Neutrophil (primary cell): ENCODE data around the gene OR51D1.

ENCODE experiments used
- H3K27ac ChIP-seq: fragments of 200-600 bp; sonication (generic); 2 replicates; pipeline ENCODE4 v1.5.1; 2016; ENCODE audit warnings: mild to moderate bottlenecking, moderate library complexity
- H3K27me3 ChIP-seq: fragments of 200-600 bp; sonication (generic); 2 replicates; pipeline ENCODE4 v1.6.0; 2016; ENCODE audit warnings: mild to moderate bottlenecking
- H3K36me3 ChIP-seq: fragments of 200-600 bp; sonication (generic); 2 replicates; pipeline ENCODE4 v1.5.1; 2017
- H3K4me1 ChIP-seq, 2 experiments: fragments of 200-600 bp in 1 of 2; sonication (generic) in 1 of 2; 1 replicate in 1 of 2; 2 replicates in 1 of 2; pipeline versions ENCODE4 v1.5.1 to v1.6.1; 2013 to 2016; ENCODE audit warnings: low read depth in 1 of 2, low read length in 1 of 2, mild to moderate bottlenecking in 1 of 2, moderate library complexity in 1 of 2; ENCODE audit not compliant: control insufficient read depth in 1 of 2, insufficient read depth in 1 of 2
- H3K4me3 ChIP-seq, 2 experiments: fragments of 200-600 bp in 1 of 2; sonication (generic) in 1 of 2; 1 replicate in 1 of 2; 2 replicates in 1 of 2; pipeline ENCODE4 v1.5.1; 2013 to 2016; ENCODE audit warnings: low read depth in 1 of 2, low read length in 1 of 2, mild to moderate bottlenecking in 1 of 2, moderate library complexity in 1 of 2
- H3K9me3 ChIP-seq: fragments of 200-600 bp; sonication (generic); 2 replicates; pipeline ENCODE4 v1.5.1; 2016
- TF ChIP-seq, protein P1 (sequence below): fragments of 200-600 bp; sonication (generic); IDR thresholded peaks from 2 replicates; pipeline ENCODE4 v1.5.1; 2016; ENCODE audit warnings: antibody characterized with exemption

OR51D1 gene

DNA sequence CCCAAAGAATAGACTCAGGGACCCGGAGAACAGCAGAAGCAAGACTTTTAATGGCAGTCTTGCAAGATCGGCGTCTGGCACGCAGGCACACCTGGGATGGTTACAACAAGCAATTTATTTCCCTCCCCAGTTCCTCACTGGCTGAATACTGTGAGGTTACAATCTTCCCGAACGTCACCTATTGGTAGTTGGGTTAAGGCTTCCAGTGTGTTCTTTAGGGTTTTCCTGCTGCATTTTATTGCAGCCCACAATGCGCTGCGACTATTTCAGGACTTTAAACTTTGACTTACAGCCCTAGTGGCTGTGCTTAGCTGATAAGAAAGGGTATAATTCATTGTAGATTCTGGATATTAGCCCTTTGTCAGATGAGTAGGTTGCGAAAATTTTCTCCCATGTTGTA, 17.8 kb upstream of the OR51D1 start:
- Histone ChIP-seq H3K36me3 (no peaks in the 10 kb centered on the region), H3K4me1 (no peaks in the 10 kb centered on the region), H3K27ac (no peak overlapping the region), H3K4me3 (no peak overlapping the region), H3K27me3 (peaks cover 16% of the 10 kb centered on the region), H3K9me3 (no peaks in the 10 kb centered on the region)
- TF ChIP-seq, protein P1, sequence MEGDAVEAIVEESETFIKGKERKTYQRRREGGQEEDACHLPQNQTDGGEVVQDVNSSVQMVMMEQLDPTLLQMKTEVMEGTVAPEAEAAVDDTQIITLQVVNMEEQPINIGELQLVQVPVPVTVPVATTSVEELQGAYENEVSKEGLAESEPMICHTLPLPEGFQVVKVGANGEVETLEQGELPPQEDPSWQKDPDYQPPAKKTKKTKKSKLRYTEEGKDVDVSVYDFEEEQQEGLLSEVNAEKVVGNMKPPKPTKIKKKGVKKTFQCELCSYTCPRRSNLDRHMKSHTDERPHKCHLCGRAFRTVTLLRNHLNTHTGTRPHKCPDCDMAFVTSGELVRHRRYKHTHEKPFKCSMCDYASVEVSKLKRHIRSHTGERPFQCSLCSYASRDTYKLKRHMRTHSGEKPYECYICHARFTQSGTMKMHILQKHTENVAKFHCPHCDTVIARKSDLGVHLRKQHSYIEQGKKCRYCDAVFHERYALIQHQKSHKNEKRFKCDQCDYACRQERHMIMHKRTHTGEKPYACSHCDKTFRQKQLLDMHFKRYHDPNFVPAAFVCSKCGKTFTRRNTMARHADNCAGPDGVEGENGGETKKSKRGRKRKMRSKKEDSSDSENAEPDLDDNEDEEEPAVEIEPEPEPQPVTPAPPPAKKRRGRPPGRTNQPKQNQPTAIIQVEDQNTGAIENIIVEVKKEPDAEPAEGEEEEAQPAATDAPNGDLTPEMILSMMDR: no peak

DNA sequence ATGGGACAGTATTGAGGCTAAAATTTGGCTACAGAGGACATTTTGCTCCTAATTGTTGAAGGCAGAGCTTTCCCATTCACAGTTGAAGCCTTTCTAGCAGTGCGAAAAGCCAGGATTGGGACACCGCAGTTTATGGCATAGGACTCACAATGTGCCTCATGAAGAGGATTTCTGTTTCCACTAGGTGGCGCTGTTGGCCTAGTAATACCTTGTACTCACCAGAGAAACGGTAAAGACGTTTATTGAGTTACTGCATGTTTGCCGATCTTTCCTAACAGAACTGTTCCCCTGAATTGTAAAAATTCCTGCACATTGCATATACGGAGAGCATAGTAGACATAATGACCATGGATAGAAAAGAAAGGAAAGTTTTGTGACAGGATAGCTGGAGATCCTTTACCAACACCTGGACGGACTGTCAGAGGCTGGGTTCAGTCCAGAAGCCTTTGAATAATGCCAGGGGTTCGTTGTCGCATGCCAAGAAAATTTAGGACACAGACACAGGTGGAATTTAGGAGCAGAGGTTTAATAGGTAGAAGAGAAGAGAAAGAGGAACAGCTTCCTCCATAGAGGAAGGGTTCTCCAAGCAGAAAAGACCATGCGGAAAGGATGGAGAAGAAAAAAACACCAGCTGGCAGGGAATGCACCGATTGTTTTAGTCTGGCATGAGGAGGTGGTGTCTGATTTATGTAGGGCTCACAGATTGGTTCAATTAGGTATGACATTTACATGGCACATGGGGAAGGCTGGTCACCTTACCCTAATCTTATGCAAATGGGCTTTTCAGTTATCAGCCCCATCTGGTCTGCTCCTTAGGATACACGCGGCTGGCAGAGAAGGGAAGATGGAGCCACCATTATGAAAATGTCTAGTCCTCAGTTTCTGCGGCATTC, 10.8 kb upstream of the OR51D1 start:
- peaks cover 8% of the 10 kb centered on the region for H3K9me3 ChIP-seq
- no peak overlapping the region for H3K4me3 ChIP-seq
- TF ChIP-seq, protein P1: peak; percentile 29
- H3K27me3 ChIP-seq: peaks cover 28% of the 10 kb centered on the region
- no peak overlapping the region for H3K27ac ChIP-seq
- H3K4me1 ChIP-seq: no peaks in the 10 kb centered on the region
- H3K36me3 ChIP-seq: no peaks in the 10 kb centered on the region

DNA sequence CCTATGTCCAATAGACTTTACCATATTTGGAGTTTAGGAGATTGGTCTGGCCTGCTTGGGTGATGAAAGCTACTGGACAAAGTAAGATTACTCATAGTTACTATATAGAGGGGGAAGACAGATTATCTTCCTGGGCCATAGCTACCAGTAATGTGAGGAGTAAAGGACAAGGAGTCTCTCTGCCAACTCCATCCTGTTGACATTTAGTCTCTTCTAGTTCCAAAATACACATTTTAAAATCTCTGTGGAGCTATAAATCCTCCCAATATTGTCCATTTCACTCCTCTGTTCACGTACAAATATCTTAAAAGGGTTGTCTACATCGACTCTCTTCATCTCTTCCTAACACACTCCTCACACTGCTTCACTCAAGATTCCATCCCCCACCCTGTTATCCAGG, 1.1 kb upstream of the OR51D1 start:
- H3K27me3 ChIP-seq: peaks cover 29% of the 10 kb centered on the region
- no peaks in the 10 kb centered on the region for H3K36me3 ChIP-seq
- TF ChIP-seq, protein P1: no peak
- H3K4me3 ChIP-seq: no peak overlapping the region
- H3K4me1 ChIP-seq: no peaks in the 10 kb centered on the region
- H3K27ac ChIP-seq: no peak overlapping the region
- no peaks in the 10 kb centered on the region for H3K9me3 ChIP-seq

DNA sequence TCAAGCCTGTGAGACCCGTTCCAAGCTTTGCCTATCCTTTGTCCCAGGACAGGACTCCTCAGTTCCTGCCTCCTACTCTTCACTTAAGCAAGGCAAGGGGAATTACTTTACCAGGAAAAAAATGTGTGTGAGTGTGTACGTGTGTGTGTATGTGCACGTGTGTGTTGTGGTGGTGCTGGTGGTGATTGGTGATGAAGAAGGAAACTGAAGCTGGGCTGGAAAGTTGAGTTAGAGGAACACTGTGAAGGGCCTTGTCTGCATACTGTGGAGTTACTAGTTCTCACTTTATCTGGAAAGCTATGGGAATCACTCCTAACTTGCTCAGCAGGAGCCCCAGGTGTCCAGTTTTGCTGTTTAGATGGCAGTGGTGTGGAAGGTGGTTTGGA, 378 bp downstream of the OR51D1 start:
- Histone ChIP-seq H3K9me3 (no peaks in the 10 kb centered on the region), H3K4me1 (no peaks in the 10 kb centered on the region), H3K4me3 (no peak overlapping the region), H3K27me3 (peaks cover 35% of the 10 kb centered on the region), H3K36me3 (no peaks in the 10 kb centered on the region), H3K27ac (no peak overlapping the region)
- TF ChIP-seq, protein P1: no peak

DNA sequence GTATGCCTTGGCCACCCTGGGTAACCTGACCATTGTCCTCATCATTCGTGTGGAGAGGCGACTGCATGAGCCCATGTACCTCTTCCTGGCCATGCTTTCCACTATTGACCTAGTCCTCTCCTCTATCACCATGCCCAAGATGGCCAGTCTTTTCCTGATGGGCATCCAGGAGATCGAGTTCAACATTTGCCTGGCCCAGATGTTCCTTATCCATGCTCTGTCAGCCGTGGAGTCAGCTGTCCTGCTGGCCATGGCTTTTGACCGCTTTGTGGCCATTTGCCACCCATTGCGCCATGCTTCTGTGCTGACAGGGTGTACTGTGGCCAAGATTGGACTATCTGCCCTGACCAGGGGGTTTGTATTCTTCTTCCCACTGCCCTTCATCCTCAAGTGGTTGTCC, 2.7 kb downstream of the OR51D1 start:
- TF ChIP-seq, protein P1: no peak
- H3K4me1 ChIP-seq: no peaks in the 10 kb centered on the region

More for the DNA sequence above, 2.7 kb downstream of the OR51D1 start:
- Histone ChIP-seq H3K4me3 (no peak overlapping the region), H3K36me3 (no peaks in the 10 kb centered on the region), H3K27me3 (peaks cover 40% of the 10 kb centered on the region), H3K9me3 (no peaks in the 10 kb centered on the region), H3K27ac (no peak overlapping the region)
